Activated naive CD8-positive, alpha-beta T cell (primary cell): ENCODE results near the gene GSAP.

Source experiments
- H3K27ac Mint-ChIP-seq: one replicate; pipeline ENCODE4 v1.8.0; 2021; ENCODE audit warnings: mixed read lengths
- H3K27me3 Mint-ChIP-seq: one replicate; pipeline ENCODE4 v1.8.0; 2021; ENCODE audit warnings: mixed read lengths
- H3K36me3 Mint-ChIP-seq: one replicate; pipeline ENCODE4 v1.8.0; 2021; ENCODE audit warnings: mixed read lengths
- H3K4me1 Mint-ChIP-seq: one replicate; pipeline ENCODE4 v1.8.0; 2021; ENCODE audit warnings: low read depth, mixed read lengths
- H3K4me3 Mint-ChIP-seq: one replicate; pipeline ENCODE4 v1.8.0; 2021; ENCODE audit warnings: mild to moderate bottlenecking, mixed read lengths
- H3K9me3 Mint-ChIP-seq: one replicate; pipeline ENCODE4 v1.8.0; 2021; ENCODE audit warnings: low read depth, mixed read lengths

GSAP gene

DNA sequence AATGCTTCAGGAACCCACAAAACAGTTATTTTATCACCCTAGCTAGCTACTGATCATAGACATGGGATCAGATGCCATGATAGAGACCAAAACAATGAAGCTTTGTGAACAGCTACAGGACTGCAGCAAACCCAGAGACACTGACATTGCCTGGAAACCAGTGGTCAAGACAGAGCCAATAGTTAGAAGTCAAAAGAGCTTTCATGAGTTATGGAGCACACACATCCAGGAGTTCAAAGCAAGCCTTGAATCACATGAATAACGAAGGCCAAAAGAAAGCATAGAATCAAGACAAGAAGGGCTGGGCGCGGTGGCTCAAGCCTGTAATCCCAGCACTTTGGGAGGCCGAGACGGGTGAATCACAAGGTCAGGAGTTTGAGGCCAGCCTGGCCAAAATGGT, 34.5 kb upstream of the GSAP start:
- no peak overlapping the region for H3K4me3 Mint-ChIP-seq
- no peaks in the 10 kb centered on the region for H3K27me3 Mint-ChIP-seq
- no peak overlapping the region for H3K27ac Mint-ChIP-seq
- no peaks in the 10 kb centered on the region for H3K36me3 Mint-ChIP-seq
- no peaks in the 10 kb centered on the region for H3K9me3 Mint-ChIP-seq
- peaks cover 9% of the 10 kb centered on the region for H3K4me1 Mint-ChIP-seq

DNA sequence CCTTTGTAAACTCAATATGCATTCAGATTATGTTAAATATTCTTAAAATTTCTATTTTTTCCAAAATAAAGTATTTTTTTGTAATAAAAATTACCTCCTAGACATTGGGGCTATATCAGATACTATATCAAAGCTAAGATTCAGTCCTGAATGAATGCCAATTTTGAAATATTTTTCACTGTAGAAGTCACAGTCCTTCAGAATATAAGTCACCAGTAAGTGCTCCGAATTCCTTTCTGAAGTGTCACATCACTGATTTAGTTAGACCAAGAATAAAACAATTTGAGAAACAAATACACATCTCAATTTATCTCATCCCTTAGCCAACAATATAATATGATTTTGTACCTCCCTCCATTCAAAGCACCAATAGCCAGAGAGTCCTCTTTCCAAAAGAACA, 33.9 kb upstream of the GSAP start:
- Mint-ChIP-seq H3K27ac (no peak overlapping the region), H3K27me3 (no peaks in the 10 kb centered on the region), H3K4me1 (peaks cover 9% of the 10 kb centered on the region), H3K9me3 (no peaks in the 10 kb centered on the region), H3K36me3 (no peaks in the 10 kb centered on the region), H3K4me3 (no peak overlapping the region)

DNA sequence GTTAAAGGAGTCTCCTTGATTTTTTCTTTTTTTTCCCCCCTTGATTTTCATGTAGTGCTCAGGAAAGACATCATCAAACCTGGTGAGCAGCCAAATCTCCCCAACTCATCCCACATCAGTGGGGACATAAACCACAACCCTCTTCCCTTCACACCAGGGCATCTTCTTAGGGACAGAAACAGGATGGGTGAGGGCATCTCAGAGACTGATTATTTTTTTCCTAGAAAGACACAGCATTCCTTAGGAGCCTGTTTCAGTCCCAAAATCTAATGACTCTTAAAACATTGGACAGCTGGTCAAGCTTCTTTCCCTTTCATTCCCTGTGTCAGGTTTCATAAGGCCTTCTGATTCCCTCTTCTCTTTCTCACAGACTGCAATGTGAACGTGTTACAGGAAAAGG, 31.5 kb upstream of the GSAP start:
- Mint-ChIP-seq H3K4me3 (no peak overlapping the region), H3K9me3 (no peaks in the 10 kb centered on the region), H3K36me3 (no peaks in the 10 kb centered on the region), H3K27ac (no peak overlapping the region), H3K4me1 (peaks cover 9% of the 10 kb centered on the region), H3K27me3 (no peaks in the 10 kb centered on the region)

DNA sequence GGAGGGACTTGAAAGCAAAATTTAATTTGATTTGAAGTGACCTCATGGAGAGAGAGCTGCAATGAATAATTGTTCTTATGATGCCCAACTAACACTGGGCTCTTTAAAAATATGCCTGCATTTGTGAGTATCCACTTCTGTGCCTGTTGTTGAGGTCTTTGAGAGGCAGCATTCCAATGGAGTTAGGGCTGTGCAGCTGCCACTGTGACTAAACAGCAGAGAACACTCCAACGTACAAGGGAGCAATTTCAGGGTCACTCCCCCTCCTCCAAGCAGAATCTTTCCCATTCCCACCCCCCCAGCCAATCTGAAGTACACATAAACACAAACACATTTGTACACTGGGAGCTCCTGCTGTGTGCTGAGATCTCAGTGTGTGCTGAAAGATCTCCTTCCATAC, 28.0 kb upstream of the GSAP start:
- Mint-ChIP-seq H3K27ac (no peak overlapping the region), H3K9me3 (no peaks in the 10 kb centered on the region), H3K36me3 (no peaks in the 10 kb centered on the region), H3K4me3 (no peak overlapping the region), H3K27me3 (no peaks in the 10 kb centered on the region), H3K4me1 (peaks cover 11% of the 10 kb centered on the region)

DNA sequence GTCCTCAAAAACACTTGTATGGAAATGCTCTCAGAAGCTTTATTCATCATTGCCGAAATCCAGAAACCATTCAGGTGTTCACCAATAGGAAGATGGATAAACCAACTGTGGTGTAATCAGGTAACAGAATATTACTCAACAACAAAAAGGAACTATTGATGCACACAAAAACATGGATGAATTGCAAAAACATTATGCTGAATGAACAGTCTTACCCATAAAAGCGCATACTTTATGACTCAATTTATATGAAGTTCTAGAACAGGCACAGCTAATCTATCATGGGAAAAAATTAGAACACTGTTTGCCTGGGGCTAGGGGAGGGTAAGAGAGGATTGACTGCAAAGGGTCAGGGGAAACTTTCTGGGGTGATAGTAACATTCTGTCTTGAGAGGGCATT, 26.9 kb upstream of the GSAP start:
- no peak overlapping the region for H3K4me3 Mint-ChIP-seq
- peaks cover 11% of the 10 kb centered on the region for H3K4me1 Mint-ChIP-seq
- no peaks in the 10 kb centered on the region for H3K36me3 Mint-ChIP-seq
- H3K27me3 Mint-ChIP-seq: no peaks in the 10 kb centered on the region
- no peaks in the 10 kb centered on the region for H3K9me3 Mint-ChIP-seq
- no peak overlapping the region for H3K27ac Mint-ChIP-seq

DNA sequence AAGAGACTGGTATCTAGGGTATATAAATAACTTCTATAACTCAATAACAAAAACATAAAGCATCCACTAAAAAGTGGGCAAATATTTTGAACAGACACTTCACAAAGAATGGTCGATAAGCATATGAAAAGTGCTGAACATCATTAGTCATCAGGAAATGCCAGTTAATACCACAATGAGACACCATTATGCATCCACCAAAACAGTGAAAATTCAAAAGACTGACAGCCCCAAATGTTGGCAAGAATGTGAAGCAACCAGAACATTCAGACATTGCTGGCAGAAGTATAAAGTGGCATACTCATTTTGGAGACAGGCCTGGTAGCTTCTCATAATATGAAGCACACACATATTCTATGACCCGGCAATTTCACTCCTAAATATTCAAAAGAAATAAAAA, 26.5 kb upstream of the GSAP start:
- no peaks in the 10 kb centered on the region for H3K27me3 Mint-ChIP-seq
- H3K27ac Mint-ChIP-seq: no peak overlapping the region
- no peak overlapping the region for H3K4me3 Mint-ChIP-seq
- no peaks in the 10 kb centered on the region for H3K9me3 Mint-ChIP-seq
- peaks cover 8% of the 10 kb centered on the region for H3K4me1 Mint-ChIP-seq
- no peaks in the 10 kb centered on the region for H3K36me3 Mint-ChIP-seq

DNA sequence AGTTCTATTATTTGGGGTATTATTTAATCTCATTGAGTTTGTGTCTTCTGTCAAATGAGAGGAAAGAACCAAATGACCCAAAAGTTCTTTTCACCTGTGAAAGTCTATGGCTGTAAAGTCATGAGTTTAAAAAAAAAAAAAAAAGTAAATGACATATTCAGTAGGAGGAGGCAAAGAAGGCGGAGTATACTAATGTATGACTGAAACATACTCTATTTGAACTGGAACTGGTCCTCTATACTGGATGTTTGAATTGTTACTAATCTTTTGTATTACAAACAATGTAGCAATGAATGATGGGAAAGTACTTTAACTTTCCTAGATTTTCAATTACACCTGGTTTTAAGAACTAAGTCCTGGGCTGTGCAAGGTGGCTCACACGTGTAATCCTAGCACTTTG, 24.9 kb upstream of the GSAP start:
- H3K27ac Mint-ChIP-seq: no peak overlapping the region
- no peaks in the 10 kb centered on the region for H3K9me3 Mint-ChIP-seq
- H3K27me3 Mint-ChIP-seq: no peaks in the 10 kb centered on the region
- no peaks in the 10 kb centered on the region for H3K36me3 Mint-ChIP-seq
- H3K4me1 Mint-ChIP-seq: peaks cover 2% of the 10 kb centered on the region
- H3K4me3 Mint-ChIP-seq: no peak overlapping the region

DNA sequence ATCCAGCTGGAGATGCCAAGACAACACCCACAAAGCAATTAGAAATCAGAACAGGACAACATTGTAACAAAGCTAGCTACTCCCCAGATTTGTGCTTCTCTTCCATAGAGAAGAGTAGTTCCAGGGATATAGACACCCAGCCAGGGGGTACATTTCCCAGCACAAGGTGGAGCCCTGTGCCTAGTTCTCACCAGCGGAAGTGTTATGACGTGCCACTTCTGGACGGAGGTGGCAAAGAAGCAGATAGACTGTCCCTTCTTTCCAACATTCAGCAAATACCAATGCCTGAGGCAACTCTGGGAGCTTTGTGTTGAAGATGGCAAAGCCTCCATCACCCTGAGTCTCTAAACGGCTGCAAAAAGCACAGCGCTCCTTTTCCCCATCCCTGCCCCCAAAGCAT, 23.4 kb upstream of the GSAP start:
- peaks cover 2% of the 10 kb centered on the region for H3K4me1 Mint-ChIP-seq
- no peaks in the 10 kb centered on the region for H3K36me3 Mint-ChIP-seq
- H3K27ac Mint-ChIP-seq: no peak overlapping the region
- H3K9me3 Mint-ChIP-seq: no peaks in the 10 kb centered on the region
- H3K27me3 Mint-ChIP-seq: no peaks in the 10 kb centered on the region
- no peak overlapping the region for H3K4me3 Mint-ChIP-seq

DNA sequence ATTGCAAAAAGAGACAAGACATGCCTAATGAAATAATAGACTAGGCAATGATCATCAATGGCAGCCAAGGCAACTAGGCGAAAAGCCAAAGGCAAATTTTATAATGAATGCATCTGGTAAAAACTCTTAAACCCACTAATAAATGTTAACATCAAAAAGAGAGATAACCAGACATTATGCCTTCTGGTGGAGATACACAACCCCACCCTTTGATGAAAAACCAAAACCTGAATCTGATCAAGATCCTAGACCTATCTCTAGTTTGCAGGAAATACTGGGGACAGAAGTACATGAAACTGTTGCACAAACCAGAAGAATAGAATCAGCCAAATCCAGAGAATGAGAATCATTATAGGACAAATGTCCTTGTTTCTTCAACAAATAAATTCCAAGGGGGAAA, 22.0 kb upstream of the GSAP start:
- H3K4me1 Mint-ChIP-seq: peaks cover 2% of the 10 kb centered on the region
- no peaks in the 10 kb centered on the region for H3K27me3 Mint-ChIP-seq
- H3K36me3 Mint-ChIP-seq: no peaks in the 10 kb centered on the region
- H3K9me3 Mint-ChIP-seq: no peaks in the 10 kb centered on the region
- H3K4me3 Mint-ChIP-seq: no peak overlapping the region
- H3K27ac Mint-ChIP-seq: no peak overlapping the region

DNA sequence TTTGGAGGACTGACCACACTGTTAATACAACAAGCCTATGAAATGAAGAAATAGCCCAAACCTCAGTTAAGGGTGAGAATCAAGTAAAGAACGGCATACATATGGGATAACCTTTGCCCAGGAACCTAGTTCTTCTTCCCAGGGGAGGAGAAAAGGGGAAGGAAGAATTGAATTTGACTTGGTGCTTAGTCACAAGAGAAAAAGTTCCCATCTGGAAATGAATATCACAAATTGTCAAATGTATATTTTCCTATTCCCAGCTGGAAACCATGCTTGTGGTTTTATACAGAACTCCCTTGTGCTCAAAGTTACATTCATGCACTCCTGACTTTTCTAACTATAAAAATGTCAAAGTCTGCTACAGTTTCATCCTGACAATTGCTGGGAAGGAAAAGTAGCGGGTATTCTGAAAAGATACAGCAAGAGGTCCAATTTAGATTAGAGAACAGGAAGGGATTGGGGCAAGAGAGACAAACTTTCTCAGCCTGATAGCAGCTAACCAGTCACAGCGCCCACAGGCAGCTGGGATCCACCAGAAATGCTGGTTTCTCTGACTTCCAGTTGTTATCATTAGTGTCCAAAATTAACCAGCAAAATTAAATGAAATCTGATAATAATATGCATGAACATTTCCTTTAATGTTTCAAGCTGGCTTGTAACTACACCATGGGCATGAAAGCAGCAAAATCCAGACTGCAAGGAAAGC, 18.6 kb upstream of the GSAP start:
- no peaks in the 10 kb centered on the region for H3K4me1 Mint-ChIP-seq
- no peaks in the 10 kb centered on the region for H3K27me3 Mint-ChIP-seq
- no peak overlapping the region for H3K27ac Mint-ChIP-seq
- H3K9me3 Mint-ChIP-seq: no peaks in the 10 kb centered on the region
- no peak overlapping the region for H3K4me3 Mint-ChIP-seq
- no peaks in the 10 kb centered on the region for H3K36me3 Mint-ChIP-seq

DNA sequence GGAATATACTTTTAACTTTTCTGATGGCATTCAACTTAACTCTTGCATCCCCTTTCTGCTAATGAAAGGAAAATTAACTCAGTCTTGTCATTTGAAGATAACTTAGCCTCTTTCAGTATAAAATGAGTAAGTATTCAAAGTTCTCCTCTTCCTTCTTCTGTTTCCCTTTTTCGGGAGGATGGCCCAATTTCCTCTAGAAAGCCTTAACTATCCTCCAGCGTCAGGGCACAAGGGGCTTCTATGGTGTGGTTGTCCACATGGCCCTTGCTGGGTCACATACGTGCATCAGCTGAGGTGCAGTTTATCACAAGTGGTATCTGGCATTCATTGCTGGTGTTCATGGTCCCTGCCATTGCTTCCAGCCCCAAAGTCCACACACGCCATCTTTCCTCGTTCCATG, 17.8 kb upstream of the GSAP start:
- Mint-ChIP-seq H3K9me3 (no peaks in the 10 kb centered on the region), H3K4me1 (peaks cover 6% of the 10 kb centered on the region), H3K27me3 (no peaks in the 10 kb centered on the region), H3K36me3 (no peaks in the 10 kb centered on the region), H3K27ac (no peak overlapping the region), H3K4me3 (no peak overlapping the region)

DNA sequence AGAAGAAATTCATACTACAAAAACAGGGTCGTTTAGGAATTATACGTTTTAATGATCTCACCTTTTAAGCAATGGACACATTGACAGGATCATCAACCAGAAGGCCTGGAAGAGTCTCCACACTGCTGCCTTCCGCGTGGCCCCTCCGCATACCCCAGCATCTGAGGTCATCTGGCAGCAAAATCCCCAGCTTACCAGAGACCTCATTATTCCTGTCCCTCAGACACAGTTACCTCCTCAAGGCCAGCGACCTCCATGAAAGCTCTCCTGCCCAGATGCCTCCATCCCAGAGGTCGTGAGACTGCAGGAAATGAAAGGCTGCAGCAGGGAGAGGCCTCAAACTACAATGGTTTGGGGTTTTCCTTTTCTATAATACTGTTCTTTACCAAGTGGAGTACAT, 14.8 kb upstream of the GSAP start:
- no peak overlapping the region for H3K27ac Mint-ChIP-seq
- H3K4me3 Mint-ChIP-seq: no peak overlapping the region
- peaks cover 26% of the 10 kb centered on the region for H3K4me1 Mint-ChIP-seq
- no peaks in the 10 kb centered on the region for H3K9me3 Mint-ChIP-seq
- no peaks in the 10 kb centered on the region for H3K36me3 Mint-ChIP-seq
- H3K27me3 Mint-ChIP-seq: no peaks in the 10 kb centered on the region

DNA sequence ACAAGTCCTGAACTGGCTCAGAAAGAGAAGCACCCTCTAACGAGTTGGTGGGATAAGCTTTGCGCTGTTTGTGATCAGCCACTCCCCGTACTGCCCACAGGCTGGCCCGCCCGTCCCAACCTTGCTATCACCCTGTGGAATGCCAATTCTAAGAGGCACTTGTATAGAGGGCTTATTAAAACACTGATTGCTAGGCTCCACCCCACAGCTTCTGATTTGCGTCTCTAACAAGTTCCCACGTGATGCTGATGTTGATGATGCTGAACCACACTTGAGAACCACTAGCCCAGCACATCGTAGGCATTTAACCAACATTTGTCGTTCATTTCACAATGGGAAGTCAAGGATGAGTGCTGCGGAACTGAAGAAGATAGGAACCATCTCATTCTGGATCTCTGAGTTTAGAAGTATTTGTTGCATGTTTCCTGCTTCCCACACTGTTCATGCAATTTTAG, 12.7 kb upstream of the GSAP start:
- H3K27me3 Mint-ChIP-seq: no peaks in the 10 kb centered on the region
- H3K36me3 Mint-ChIP-seq: no peaks in the 10 kb centered on the region
- H3K4me1 Mint-ChIP-seq: peaks cover 26% of the 10 kb centered on the region
- H3K4me3 Mint-ChIP-seq: no peak overlapping the region
- H3K27ac Mint-ChIP-seq: peak overlapping the region; percentile 64
- H3K9me3 Mint-ChIP-seq: no peaks in the 10 kb centered on the region

DNA sequence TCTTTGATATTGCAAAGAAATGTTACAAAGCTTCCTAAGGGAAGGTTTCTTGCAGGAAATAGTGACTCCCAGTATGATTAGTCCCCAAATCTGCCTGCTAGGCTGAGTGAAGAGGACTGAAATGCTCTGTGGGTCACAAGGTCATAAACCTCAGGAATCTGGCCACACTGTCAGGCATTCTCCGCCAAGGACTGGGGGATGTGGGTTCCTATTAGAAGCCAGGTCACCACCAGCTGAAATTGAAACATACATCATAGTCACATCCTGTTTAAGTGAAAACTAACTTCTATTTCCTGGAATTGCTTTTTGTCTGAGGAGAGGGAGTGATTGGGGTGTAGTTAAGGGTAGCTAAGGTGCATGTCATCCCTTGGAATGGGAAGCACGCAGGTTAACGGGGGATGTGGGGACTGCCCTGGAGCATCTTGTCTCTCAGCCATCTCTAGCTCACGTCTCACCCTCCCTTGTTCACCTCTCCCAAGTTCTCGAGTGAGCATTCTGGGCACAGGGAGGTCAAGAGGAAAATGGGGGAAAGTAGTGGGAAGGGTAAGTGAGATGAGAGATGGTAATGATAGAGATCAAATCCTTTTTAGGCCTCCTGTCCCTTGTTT, 12.0 kb upstream of the GSAP start:
- H3K27ac Mint-ChIP-seq: peak overlapping the region; percentile 55
- H3K4me3 Mint-ChIP-seq: peak overlapping the region; percentile 6
- no peaks in the 10 kb centered on the region for H3K9me3 Mint-ChIP-seq
- no peaks in the 10 kb centered on the region for H3K27me3 Mint-ChIP-seq
- no peaks in the 10 kb centered on the region for H3K36me3 Mint-ChIP-seq
- peaks cover 26% of the 10 kb centered on the region for H3K4me1 Mint-ChIP-seq

DNA sequence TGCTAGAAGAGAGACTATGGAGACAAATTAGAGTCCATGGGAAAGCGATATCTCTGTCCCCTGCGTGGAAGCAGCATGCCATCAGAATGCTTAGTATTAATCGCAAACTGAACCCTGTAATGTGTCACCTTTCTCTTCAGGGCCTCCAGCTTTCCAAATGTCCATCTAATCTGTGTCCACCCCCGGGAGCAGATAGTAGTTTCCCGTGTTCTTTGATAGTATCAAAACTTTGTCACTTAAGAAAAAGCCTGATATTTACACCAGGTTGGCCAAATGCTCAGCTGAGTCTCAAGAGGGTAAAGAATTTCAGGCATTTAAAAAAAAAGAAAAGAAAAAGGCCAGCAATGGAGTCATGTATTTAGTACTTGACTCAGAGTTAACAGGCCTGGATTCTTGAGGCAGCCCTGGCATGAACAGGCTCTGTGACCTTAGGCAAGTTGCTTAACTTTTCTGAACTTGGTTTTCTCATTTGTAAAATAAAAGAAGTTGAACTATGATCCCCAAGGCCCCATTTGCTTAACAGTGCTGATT, 10.4 kb upstream of the GSAP start:
- H3K4me3 Mint-ChIP-seq: no peak overlapping the region
- H3K36me3 Mint-ChIP-seq: no peaks in the 10 kb centered on the region
- peaks cover 26% of the 10 kb centered on the region for H3K4me1 Mint-ChIP-seq
- H3K9me3 Mint-ChIP-seq: no peaks in the 10 kb centered on the region
- H3K27me3 Mint-ChIP-seq: no peaks in the 10 kb centered on the region
- no peak overlapping the region for H3K27ac Mint-ChIP-seq

DNA sequence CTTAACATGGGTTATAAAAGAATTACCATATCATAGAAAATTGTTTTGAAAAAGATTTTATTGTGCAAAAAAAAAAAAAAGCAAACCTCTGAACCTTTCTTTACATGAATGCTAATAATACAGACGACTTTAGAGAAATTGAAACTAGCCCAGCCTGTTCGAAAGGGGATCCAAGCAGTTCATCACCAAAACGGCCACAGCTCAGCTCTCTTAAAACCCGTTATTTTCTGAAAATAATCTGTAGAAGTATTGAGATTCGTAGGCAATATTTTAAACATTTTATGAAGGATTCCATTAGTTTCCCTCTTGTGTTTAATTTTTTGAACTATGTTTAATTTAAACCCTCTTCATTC, 9.9 kb upstream of the GSAP start:
- H3K4me3 Mint-ChIP-seq: no peak overlapping the region
- no peaks in the 10 kb centered on the region for H3K9me3 Mint-ChIP-seq
- peaks cover 26% of the 10 kb centered on the region for H3K4me1 Mint-ChIP-seq
- H3K27ac Mint-ChIP-seq: no peak overlapping the region
- no peaks in the 10 kb centered on the region for H3K27me3 Mint-ChIP-seq
- peaks cover 2% of the 10 kb centered on the region for H3K36me3 Mint-ChIP-seq
